Thyroid gland (tissue), 4 donors: ENCODE results near the gene DGCR8. TPM values are rescaled to one million over a fixed set of nuclear protein-coding genes. Genes with fewer than 3 reads are reported as not detected.

Experiments used
- DNase-seq, 2 donors: peaks; one replicate each; pipeline ENCODE4 v3.0.0-alpha.2; 2019
- H3K27ac ChIP-seq, 3 donors: fragments of 200-600 bp; sonication (generic); 1 replicate in 2 of 3; 2 replicates in 1 of 3; pipeline ENCODE4 v1.5.1; 2016 to 2019; ENCODE audit warnings: mild to moderate bottlenecking in 1 of 3, moderate library complexity in 1 of 3
- H3K27me3 ChIP-seq: fragments of 200-600 bp; sonication (generic); one replicate; pipeline ENCODE4 v1.5.1; 2019
- H3K36me3 ChIP-seq, 2 donors: fragments of 200-600 bp; sonication (generic); one replicate each; pipeline ENCODE4 v1.5.1; 2016 to 2019
- H3K4me1 ChIP-seq, 2 donors: fragments of 200-600 bp; sonication (generic); one replicate each; pipeline ENCODE4 v1.5.1; 2017 to 2019
- H3K4me3 ChIP-seq, 3 donors: fragments of 200-600 bp; sonication (generic); replicated peaks in 1 of 3; 1 replicate in 2 of 3; 2 replicates in 1 of 3; pipeline ENCODE4 v1.5.1; 2016; ENCODE audit warnings: mild to moderate bottlenecking in 1 of 3
- H3K9me3 ChIP-seq: fragments of 200-600 bp; sonication (generic); one replicate; pipeline ENCODE4 v1.5.1; 2017
- CTCF ChIP-seq, 6 experiments: fragments of 200-600 bp in 3 of 6; fragments of 450-650 bp in 3 of 6; sonication (generic) in 3 of 6; IDR thresholded peaks; one replicate each; pipeline ENCODE4 v1.5.1; 2016 to 2019; ENCODE audit warnings: antibody characterized with exemption in 6 of 6, mild to moderate bottlenecking in 2 of 6, inconsistent platforms in 1 of 6, moderate library complexity in 1 of 6
- POLR2A ChIP-seq, 2 donors: fragments of 450-650 bp; IDR thresholded peaks; one replicate each; pipeline ENCODE4 v1.6.1; 2017; ENCODE audit warnings: antibody characterized with exemption in 2 of 2, mild to moderate bottlenecking in 2 of 2, moderate library complexity in 1 of 2
- WGBS, 2 donors: methylation state at CpG; one replicate each; pipeline ENCODE4 v1.1.5; 2017; 5-methylcytosine and 5-hydroxymethylcytosine counted together
- intact Hi-C: fragments of 100-400 bp; cut with DNase I; formaldehyde crosslinking; loops from one replicate; pipeline ENCODE4 v1.15.1; 2023
- total RNA-seq, 4 donors: library from RNA; depleted of rRNA; stranded (reverse); fragments of >200 nt; gene quantifications; one replicate each; pipeline ENCODE4 v1.2.3, GENCODE V29; 2016

Gene DGCR8
- total RNA-seq, 4 donors from 2014 or later: 28.9 to 48.8 (median 31.5) TPM

- WGBS, 2 donors: 92% methylated on average over 34 of the region's 36 CpGs
- H3K27me3 ChIP-seq: no peaks in the 10 kb centered on the region
- no peaks in the 10 kb centered on the region for H3K9me3 ChIP-seq
- H3K27ac ChIP-seq: no peak overlapping the region
- no peak overlapping the region for H3K4me3 ChIP-seq
- no peak for DNase-seq
- TF ChIP-seq POLR2A (IDR thresholded peaks at IDR 0.05) (no peak), CTCF (IDR thresholded peaks at IDR 0.05) (no peak)
- peaks cover 11 to 17% of the 10 kb centered on the region in 2 donors for H3K4me1 ChIP-seq
- H3K36me3 ChIP-seq: peaks cover 26 to 42% of the 10 kb centered on the region in 2 donors
- intact Hi-C loops: loop anchor here (10.0 kb wide), 1 partner anchor 90 kb away; the partner anchor contains the start of gene TANGO2
Observed at GRCh38 chr22:20114506-20115475, 34.8 kb downstream of the DGCR8 start.

- DNase-seq: no peak
- 76 to 77% methylated on average over 20 to 22 of the region's 30 CpGs for WGBS, 2 donors
- TF ChIP-seq CTCF (IDR thresholded peaks at IDR 0.05) (no peak), POLR2A (IDR thresholded peaks at IDR 0.05) (no peak)
- Histone ChIP-seq H3K36me3 (peaks cover 26 to 42% of the 10 kb centered on the region in 2 donors), H3K27me3 (no peaks in the 10 kb centered on the region), H3K9me3 (no peaks in the 10 kb centered on the region), H3K27ac (peak within 1 kb of the TSS; percentile 73 to 85 (median 77)), H3K4me1 (peaks cover 11 to 17% of the 10 kb centered on the region in 2 donors), H3K4me3 (peak within 1 kb of the TSS; percentile 62 to 73 (median 69))
- intact Hi-C loops: loop anchor here (10.0 kb wide), 1 partner anchor 91 kb away; the partner anchor contains the start of gene TANGO2
Observed at GRCh38 chr22:20115691-20116375, 35.8 kb downstream of the DGCR8 start, which contains the start of gene RANBP1. RANBP1 (plus strand) TSS chr22:20116104; CDS start chr22:20116185, 81 bp downstream.

- 4 to 10% methylated on average over 19 to 26 of the region's 27 CpGs for WGBS, 2 donors
- H3K27me3 ChIP-seq: no peaks in the 10 kb centered on the region
- no peaks in the 10 kb centered on the region for H3K9me3 ChIP-seq
- no peak for DNase-seq
- H3K4me1 ChIP-seq: peaks cover 11 to 17% of the 10 kb centered on the region in 2 donors
- H3K36me3 ChIP-seq: peaks cover 26 to 46% of the 10 kb centered on the region in 2 donors
- TF ChIP-seq POLR2A (IDR thresholded peaks at IDR 0.05) (no peak), CTCF (IDR thresholded peaks at IDR 0.05) (no peak)
- peak overlapping the region; percentile 62 to 73 (median 69) for H3K4me3 ChIP-seq
- intact Hi-C loops: loop anchor here (10.0 kb wide), 1 partner anchor 92 kb away; the partner anchor contains the start of gene TANGO2
- peak overlapping the region; percentile 73 to 85 (median 77) for H3K27ac ChIP-seq
Observed at GRCh38 chr22:20116376-20116950, 36.4 kb downstream of the DGCR8 start.

- WGBS, 2 donors: 0% methylated on average over 41 of the region's 88 CpGs; no CpG with 5 or more reads in 1 of the 2 donors
- DNase-seq: peak; percentile 98 to 99
- TF ChIP-seq POLR2A (IDR thresholded peaks at IDR 0.05) (peak in 1 of 2 donors; percentile 59), CTCF (IDR thresholded peaks at IDR 0.05) (peak in 1 of 6 experiments; percentile 34)
- H3K27me3 ChIP-seq: no peaks in the 10 kb centered on the region
- H3K36me3 ChIP-seq: peaks cover 23 to 48% of the 10 kb centered on the region in 2 donors
- intact Hi-C loops: loop anchor here (10.0 kb wide), 1 partner anchor 92 kb away; the partner anchor contains the start of gene TANGO2
- peak within 1 kb of the TSS; percentile 73 to 85 (median 77) for H3K27ac ChIP-seq
- H3K4me1 ChIP-seq: peaks cover 11 to 17% of the 10 kb centered on the region in 2 donors
- H3K9me3 ChIP-seq: no peaks in the 10 kb centered on the region
- peak within 1 kb of the TSS; percentile 62 to 73 (median 69) for H3K4me3 ChIP-seq
Observed at GRCh38 chr22:20116951-20117632, 37.1 kb downstream of the DGCR8 start, which contains the start of gene TRMT2A. TRMT2A (minus strand) TSS chr22:20117226; CDS start chr22:20116906, 320 bp downstream.
